B cell (primary cell): ENCODE results near the gene VWA8. TPM values are rescaled to one million over a fixed set of nuclear protein-coding genes. Genes with fewer than 3 reads are reported as not detected.
"Not testable (repeated sequence)": the region's sequence is repeated elsewhere in the genome, so short reads cannot be mapped to it uniquely, and the experiment has no call there.

ENCODE experiments used
- ATAC-seq: fragments of 200-7000 bp; cut with Tn5 transposase; one replicate; pipeline ENCODE4 v1.10.0; 2021; ENCODE audit warnings: low read depth, mild to moderate bottlenecking, moderate number of reproducible peaks, moderate library complexity
- CTCF ChIA-PET: fragments of 350-600 bp; sonication (Branson Sonifier 250); formaldehyde crosslinking; loops from one replicate; lab custom pipeline; 2021; ENCODE audit warnings: antibody characterized with exemption, inconsistent platforms; lab: Charles Lee
- POLR2A ChIA-PET: fragments of 350-600 bp; sonication (Branson Sonifier 250); formaldehyde crosslinking; loops from one replicate; lab custom pipeline; 2021; ENCODE audit warnings: antibody characterized with exemption; lab: Charles Lee
- DNase-seq: peaks from one replicate; pipeline ENCODE4 v3.0.0; 2013
- H2AFZ ChIP-seq: 2 replicates; pipeline ENCODE4 v1.6.1; 2012; ENCODE audit warnings: mild to moderate bottlenecking, low read depth, low read length; ENCODE audit not compliant: insufficient read depth, poor library complexity, severe bottlenecking
- H3K27ac ChIP-seq, 2 donors: 1 replicate in 1 of 2; 2 replicates in 1 of 2; pipeline ENCODE4 v1.5.1; 2012 to 2013; ENCODE audit warnings: low read length in 2 of 2, mild to moderate bottlenecking in 2 of 2, moderate library complexity in 1 of 2
- H3K27me3 ChIP-seq, 4 experiments: fragments of 200-600 bp in 1 of 4; sonication (generic) in 1 of 4; replicated peaks in 1 of 4; 1 replicate in 2 of 4; 2 replicates in 2 of 4; pipeline versions ENCODE4 v1.6.1 to v1.7.0; 2013 to 2016; ENCODE audit warnings: low read length in 3 of 4, mild to moderate bottlenecking in 2 of 4, mixed read lengths in 1 of 4, moderate library complexity in 1 of 4; ENCODE audit not compliant: insufficient read depth in 4 of 4, control insufficient read depth in 3 of 4; ENCODE audit errors: control extremely low read depth in 1 of 4
- H3K36me3 ChIP-seq, 2 experiments: replicated peaks in 1 of 2; 1 replicate in 1 of 2; 2 replicates in 1 of 2; pipeline versions ENCODE4 v1.6.1 to v1.7.1; 2013; ENCODE audit warnings: low read length in 1 of 2; ENCODE audit not compliant: insufficient read depth in 2 of 2, control insufficient read depth in 1 of 2; ENCODE audit errors: control extremely low read depth in 1 of 2, extremely low read depth in 1 of 2
- H3K4me1 ChIP-seq, 2 donors: fragments of 200-600 bp in 1 of 2; sonication (generic) in 1 of 2; 1 replicate in 1 of 2; 2 replicates in 1 of 2; pipeline versions ENCODE4 v1.5.1 to v1.6.1; 2013 to 2017; ENCODE audit warnings: low read length in 2 of 2; ENCODE audit not compliant: control insufficient read depth in 2 of 2, insufficient read depth in 2 of 2
- H3K4me2 ChIP-seq: replicated peaks from 2 replicates; pipeline ENCODE3; 2012; ENCODE audit warnings: mild to moderate bottlenecking, low read depth, low read length; ENCODE audit not compliant: poor library complexity, severe bottlenecking
- H3K4me3 ChIP-seq, 5 experiments: fragments of 200-600 bp in 1 of 5; sonication (generic) in 1 of 5; 1 replicate in 3 of 5; 2 replicates in 2 of 5; pipeline versions ENCODE4 v1.5.1 to v1.7.0; 2011 to 2016; ENCODE audit warnings: low read length in 4 of 5, mild to moderate bottlenecking in 4 of 5, low read depth in 2 of 5, control low read depth in 1 of 5, moderate library complexity in 1 of 5; ENCODE audit not compliant: insufficient read depth in 1 of 5; ENCODE audit errors: control extremely low read depth in 1 of 5, extremely low read depth in 1 of 5
- H3K79me2 ChIP-seq: fragments of 200-600 bp; sonication (generic); one replicate; pipeline ENCODE4 v1.6.0; 2016; ENCODE audit warnings: low read length; ENCODE audit not compliant: control insufficient read depth, insufficient read depth
- H3K9ac ChIP-seq: fragments of 200-600 bp; sonication (generic); 2 replicates; pipeline ENCODE4 v1.6.1; 2017; ENCODE audit warnings: mild to moderate bottlenecking, low read length, moderate library complexity
- H3K9me3 ChIP-seq, 3 donors: one replicate each; pipeline versions ENCODE4 v1.6.1 to v1.7.1; 2013; ENCODE audit warnings: low read length in 2 of 3; ENCODE audit not compliant: control insufficient read depth in 2 of 3, insufficient read depth in 1 of 3; ENCODE audit errors: control extremely low read depth in 1 of 3
- H4K20me1 ChIP-seq: 2 replicates; pipeline ENCODE4 v1.6.0; 2012; ENCODE audit warnings: mild to moderate bottlenecking, low read length; ENCODE audit not compliant: insufficient read depth, control insufficient read depth, poor library complexity, severe bottlenecking
- H3K27ac Mint-ChIP-seq: one replicate; pipeline ENCODE4 v1.8.0; 2021; ENCODE audit warnings: mixed read lengths
- H3K27me3 Mint-ChIP-seq: one replicate; pipeline ENCODE4 v1.8.0; 2021; ENCODE audit warnings: mixed read lengths
- H3K4me1 Mint-ChIP-seq: one replicate; pipeline ENCODE4 v1.8.0; 2021; ENCODE audit warnings: mixed read lengths
- H3K4me3 Mint-ChIP-seq: one replicate; pipeline ENCODE4 v1.8.0; 2021; ENCODE audit warnings: mixed read lengths
- H3K9me3 Mint-ChIP-seq: one replicate; pipeline ENCODE4 v1.8.0; 2022; ENCODE audit warnings: mixed read lengths; ENCODE audit not compliant: insufficient read depth
- CTCF ChIP-seq: fragments of 200-600 bp; IDR thresholded peaks from one replicate; pipeline ENCODE4 v1.8.0; 2022; ENCODE audit warnings: antibody characterized with exemption, mild to moderate bottlenecking
- EZH2 ChIP-seq: IDR thresholded peaks from 2 replicates; pipeline ENCODE4 v1.6.1; 2012; ENCODE audit warnings: borderline replicate concordance, low read depth, mild to moderate bottlenecking, moderate library complexity, low read length; ENCODE audit not compliant: insufficient read depth, poor library complexity, severe bottlenecking
- WGBS: methylation state at CpG from one replicate; pipeline ENCODE4 v1.1.5; 2013; ENCODE audit warnings: missing lambda C conversion rate; ENCODE audit not compliant: insufficient coverage; 5-methylcytosine and 5-hydroxymethylcytosine counted together
- intact Hi-C: fragments of 100-400 bp; cut with micrococcal nuclease; formaldehyde crosslinking; loops from one replicate; pipeline ENCODE4 v1.10.0; 2022
- polyA plus RNA-seq: library from polyadenylated mRNA; depleted of rRNA; stranded (reverse); fragments of >200 nt; gene quantifications from 2 replicates; pipeline ENCODE4 v1.2.3, GENCODE V29; 2012
- total RNA-seq, 2 donors: library from RNA; stranded (reverse); fragments of 120-200 nt in 1 of 2; gene quantifications; 1 replicate in 1 of 2; 2 replicates in 1 of 2; pipeline versions ENCODE4 v1.2.3 to v1.2.4, GENCODE V29; 2013 to 2022

VWA8 gene
- total and polyA plus RNA-seq, 2 donors (not counting 1 experiment from before 2014, with no cell fraction given), result 6.0 to 19.7 TPM

- H2AFZ ChIP-seq, result no peak overlapping the region
- peaks cover 0 to 12% (median 2%) of the 10 kb centered on the region in 3 donors for H3K9me3 ChIP-seq
- no peaks in the 10 kb centered on the region for H3K79me2 ChIP-seq
- intact Hi-C loops, result no loop called here
- DNase-seq (no peak), ATAC-seq (no peak)
- no peaks in the 10 kb centered on the region for H4K20me1 ChIP-seq
- POLR2A ChIA-PET, result no interaction called here
- no peaks in the 10 kb centered on the region for H3K27me3 ChIP-seq
- H3K27me3 Mint-ChIP-seq, result peaks cover 8% of the 10 kb centered on the region
- H3K4me3 ChIP-seq, result no peak overlapping the region
- H3K4me1 Mint-ChIP-seq, result no peaks in the 10 kb centered on the region
- no peak overlapping the region for H3K27ac Mint-ChIP-seq
- no peaks in the 10 kb centered on the region for H3K4me1 ChIP-seq
- H3K9me3 Mint-ChIP-seq, result no peaks in the 10 kb centered on the region
- no peak overlapping the region for H3K4me3 Mint-ChIP-seq
- no peak overlapping the region for H3K4me2 ChIP-seq
- no peaks in the 10 kb centered on the region for H3K36me3 ChIP-seq
- WGBS, result 97% methylated on average over 10 of the region's 10 CpGs
- TF ChIP-seq EZH2 (no peak), CTCF (no peak)
- CTCF ChIA-PET, result no interaction called here
- H3K9ac ChIP-seq, result no peak overlapping the region
- no peak overlapping the region for H3K27ac ChIP-seq
These were observed 418.6 kb downstream of the VWA8 start for GRCh38 chr13:41542281-41542680.

GRCh38 chr13:41541142-41541938 is 419.6 kb downstream of the VWA8 start:
- ATAC-seq, result no peak
- no peaks in the 10 kb centered on the region for H3K9me3 Mint-ChIP-seq
- H3K27me3 ChIP-seq, result no peaks in the 10 kb centered on the region
- H3K9ac ChIP-seq, result no peak overlapping the region
- H3K4me2 ChIP-seq, result no peak overlapping the region
- no peaks in the 10 kb centered on the region for H3K79me2 ChIP-seq
- WGBS, result 98% methylated on average over 5 of the region's 9 CpGs
- no peaks in the 10 kb centered on the region for H4K20me1 ChIP-seq
- ChIA-PET POLR2A (no interaction called here), CTCF (no interaction called here)
- H3K4me1 ChIP-seq, result no peaks in the 10 kb centered on the region
- intact Hi-C loops, result no loop called here
- DNase-seq, result no peak
- no peaks in the 10 kb centered on the region for H3K4me1 Mint-ChIP-seq
- no peak overlapping the region for H3K27ac Mint-ChIP-seq
- no peak overlapping the region for H2AFZ ChIP-seq
- no peak overlapping the region for H3K4me3 Mint-ChIP-seq
- no peak overlapping the region for H3K27ac ChIP-seq
- TF ChIP-seq CTCF (no peak), EZH2 (no peak)
- H3K36me3 ChIP-seq, result no peaks in the 10 kb centered on the region
- no peak overlapping the region for H3K4me3 ChIP-seq
- H3K27me3 Mint-ChIP-seq, result peaks cover 8% of the 10 kb centered on the region
- H3K9me3 ChIP-seq, result peaks cover 0 to 12% (median 2%) of the 10 kb centered on the region in 3 donors

GRCh38 chr13:41540240-41540639 is 420.7 kb downstream of the VWA8 start:
- H3K9ac ChIP-seq, H3K79me2 ChIP-seq, CTCF ChIA-PET, H3K27ac Mint-ChIP-seq, H3K4me3 Mint-ChIP-seq, H3K4me1 ChIP-seq, H3K36me3 ChIP-seq, intact Hi-C loops, POLR2A ChIA-PET, H3K4me3 ChIP-seq, H2AFZ ChIP-seq, H4K20me1 ChIP-seq, H3K9me3 Mint-ChIP-seq, DNase-seq, H3K27ac ChIP-seq, ATAC-seq, H3K4me1 Mint-ChIP-seq, H3K4me2 ChIP-seq, H3K27me3 Mint-ChIP-seq, H3K27me3 ChIP-seq: not testable (repeated sequence)
- peaks cover 0 to 12% (median 2%) of the 10 kb centered on the region in 3 donors for H3K9me3 ChIP-seq
- 72% methylated on average over 6 of the region's 13 CpGs for whole genome bisulfite sequencing
